Measurements from ENCODE around the gene ARHGAP4. TPM values are rescaled to one million over a fixed set of nuclear protein-coding genes. Genes with fewer than 3 reads are reported as not detected.

Gene ARHGAP4
- total RNA-seq, 1 donor from 2014 or later, result 43.7 TPM

DNA sequence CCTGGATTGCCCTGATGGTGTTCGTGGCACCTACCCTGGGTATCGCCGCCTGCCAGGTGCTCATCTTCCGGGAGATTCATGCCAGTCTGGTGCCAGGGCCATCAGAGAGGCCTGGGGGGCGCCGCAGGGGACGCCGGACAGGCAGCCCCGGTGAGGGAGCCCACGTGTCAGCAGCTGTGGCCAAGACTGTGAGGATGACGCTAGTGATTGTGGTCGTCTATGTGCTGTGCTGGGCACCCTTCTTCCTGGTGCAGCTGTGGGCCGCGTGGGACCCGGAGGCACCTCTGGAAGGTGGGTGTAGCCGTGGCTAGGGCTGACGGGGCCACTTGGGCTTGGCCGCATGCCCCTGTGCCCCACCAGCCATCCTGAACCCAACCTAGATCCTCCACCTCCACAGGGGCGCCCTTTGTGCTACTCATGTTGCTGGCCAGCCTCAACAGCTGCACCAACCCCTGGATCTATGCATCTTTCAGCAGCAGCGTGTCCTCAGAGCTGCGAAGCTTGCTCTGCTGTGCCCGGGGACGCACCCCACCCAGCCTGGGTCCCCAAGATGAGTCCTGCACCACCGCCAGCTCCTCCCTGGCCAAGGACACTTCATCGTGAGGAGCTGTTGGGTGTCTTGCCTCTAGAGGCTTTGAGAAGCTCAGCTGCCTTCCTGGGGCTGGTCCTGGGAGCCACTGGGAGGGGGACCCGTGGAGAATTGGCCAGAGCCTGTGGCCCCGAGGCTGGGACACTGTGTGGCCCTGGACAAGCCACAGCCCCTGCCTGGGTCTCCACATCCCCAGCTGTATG lies 19.7 kb downstream of the ARHGAP4 start:
- no peak for DNase-seq (ENCODE audit: low spot score)

- no peak for DNase-seq (ENCODE audit: low spot score)
Observed at GRCh38 chrX:153905481-153906095, 20.5 kb downstream of the ARHGAP4 start.

DNA sequence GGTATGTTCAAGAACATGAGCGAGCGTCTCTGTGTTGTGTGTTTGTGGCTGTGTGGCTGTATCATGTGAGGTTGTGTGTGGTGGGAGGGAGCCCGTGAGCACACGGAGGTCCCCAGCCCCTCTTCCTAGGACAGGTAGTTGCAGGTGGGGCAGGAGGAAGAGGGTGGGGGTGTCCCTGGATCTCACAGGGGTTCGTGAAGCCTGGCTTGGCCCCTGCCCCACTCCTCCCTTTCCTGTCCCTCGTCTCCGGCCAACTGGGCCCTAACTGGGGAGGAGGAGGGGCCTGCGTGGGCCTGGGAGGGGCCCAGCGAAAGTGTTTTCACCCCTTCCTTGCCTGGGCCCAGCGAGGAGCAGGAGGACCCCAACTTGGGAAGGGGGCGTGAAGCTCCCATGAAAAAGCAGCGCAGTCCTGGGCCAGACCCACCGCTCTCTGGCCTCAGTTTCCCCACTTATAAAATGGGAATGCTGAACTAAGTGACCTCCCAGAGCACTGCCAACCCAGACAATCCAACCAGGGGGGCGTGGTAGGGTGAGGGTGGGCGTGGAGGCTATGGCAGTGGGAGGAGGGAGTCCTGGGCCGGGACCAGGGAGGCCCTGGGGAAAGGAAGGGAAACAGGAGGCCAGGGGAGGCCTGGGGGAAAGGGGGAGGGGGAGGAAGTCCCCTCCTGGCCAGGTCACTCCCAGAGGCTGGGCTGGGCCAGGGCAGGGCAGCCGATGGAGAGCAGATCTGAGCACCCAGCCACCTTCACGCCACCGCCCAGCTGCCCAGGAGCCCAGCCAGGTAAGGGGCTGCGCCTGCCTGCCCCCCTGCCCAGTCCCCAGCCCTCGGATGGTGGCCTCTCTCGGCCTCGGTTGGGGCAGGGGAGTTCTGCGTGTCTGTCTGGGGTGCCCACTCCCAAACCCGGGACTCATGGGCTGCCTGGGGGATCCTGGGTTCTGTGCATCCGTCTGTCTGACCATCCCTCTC lies 21.8 kb downstream of the ARHGAP4 start, which contains the start of gene AVPR2:
Gene AVPR2, plus strand, starts transcription at position 683 of the 967 bp plus-strand sequence. CDS start 473 bp downstream, outside the sequence.
- no peak for DNase-seq (ENCODE audit: low spot score)

- no peak for DNase-seq (ENCODE audit: low spot score)
Observed at GRCh38 chrX:153903238-153903980, 22.7 kb downstream of the ARHGAP4 start.

GRCh38 chrX:153902385-153902784 lies 23.7 kb downstream of the ARHGAP4 start:
- DNase-seq (ENCODE audit: low spot score), result no peak

- no peak for DNase-seq (ENCODE audit: low spot score)
Observed at GRCh38 chrX:153901753-153902140, 24.3 kb downstream of the ARHGAP4 start.

DNA sequence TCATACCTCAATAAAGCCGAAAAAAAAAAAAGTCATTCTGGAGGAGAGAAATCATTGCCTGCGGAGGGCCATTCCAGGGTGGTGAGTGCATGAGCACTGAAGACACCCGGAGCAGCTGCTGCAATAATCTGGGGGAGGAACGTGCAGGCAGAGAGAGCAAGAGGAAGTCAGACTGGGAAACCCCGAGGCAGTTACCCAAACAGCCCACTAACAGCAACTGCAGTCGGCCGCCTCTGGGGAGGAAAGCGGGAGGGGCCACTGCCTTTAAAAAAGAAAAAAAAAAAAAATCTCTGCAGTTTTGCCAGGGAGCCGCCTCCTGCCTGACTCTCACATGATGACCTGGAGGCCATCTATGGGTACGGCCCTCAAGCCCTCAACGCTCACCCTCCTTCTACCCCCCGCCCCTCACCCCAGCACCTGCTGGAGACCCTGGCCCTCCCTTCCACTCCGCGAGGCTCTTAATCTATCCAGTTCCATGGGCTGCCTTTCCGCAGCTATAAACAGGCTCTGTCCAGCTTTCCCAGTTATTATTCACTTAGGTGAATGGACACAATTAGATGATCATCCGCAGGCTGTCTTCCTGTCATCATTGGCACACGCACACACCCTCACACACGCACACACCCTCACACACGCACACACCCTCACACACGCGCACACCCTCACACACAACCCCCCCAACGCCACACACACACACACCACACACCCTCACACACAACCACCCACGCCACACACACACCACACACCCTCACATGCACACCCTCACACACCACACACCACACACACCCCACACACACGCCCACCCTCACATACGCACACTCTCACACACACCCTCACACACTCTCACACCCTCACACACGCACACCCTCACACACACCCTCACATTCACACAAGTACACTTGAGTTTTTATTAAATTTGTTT lies 25.0 kb downstream of the ARHGAP4 start:
- peak; percentile 48 for DNase-seq (ENCODE audit: low spot score)

- DNase-seq (ENCODE audit: low spot score), result no peak
Observed at GRCh38 chrX:153897899-153898298, 28.2 kb downstream of the ARHGAP4 start.

- DNase-seq (ENCODE audit: low spot score), result no peak
Observed at GRCh38 chrX:153889123-153889522, 36.9 kb downstream of the ARHGAP4 start.

DNA sequence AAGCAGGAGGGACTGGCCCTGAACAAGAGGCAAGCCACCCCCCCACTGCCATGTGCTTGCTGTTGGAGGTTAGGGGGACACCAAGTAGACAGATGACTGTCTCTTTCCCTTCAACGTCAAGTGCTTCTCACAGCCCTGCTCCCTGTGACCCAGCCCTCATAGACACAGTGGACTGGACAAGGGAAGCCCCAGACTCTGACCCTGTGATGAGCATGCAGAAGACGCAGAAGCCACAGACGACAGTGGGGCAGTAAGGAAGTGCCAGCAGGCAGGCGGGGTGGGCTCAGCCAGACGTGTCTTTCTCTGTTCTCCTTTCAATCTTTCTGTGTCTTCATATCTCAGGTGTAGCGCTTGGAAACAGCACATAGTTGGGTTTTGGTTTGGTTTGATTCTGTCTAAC lies 37.7 kb downstream of the ARHGAP4 start:
- DNase-seq (ENCODE audit: low spot score), result no peak

DNA sequence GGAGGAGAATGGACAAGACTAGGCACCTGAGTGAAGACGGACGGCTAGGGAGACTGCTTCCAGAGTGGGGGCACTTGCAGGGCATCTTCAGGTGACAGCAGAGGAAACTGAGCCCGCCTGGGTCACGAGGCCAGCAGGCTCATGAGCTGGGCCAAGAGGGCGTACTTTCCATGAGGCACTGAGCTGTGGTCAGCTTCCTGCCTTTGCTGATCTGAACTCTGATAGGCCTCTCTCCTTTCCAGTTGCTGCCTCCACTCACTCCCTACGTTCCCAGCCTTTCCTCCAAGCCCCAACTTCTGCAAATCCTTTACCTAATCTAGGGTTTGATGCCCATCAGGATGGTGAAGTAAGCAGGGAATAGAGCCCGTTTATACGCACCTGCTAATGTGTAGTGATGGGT lies 38.7 kb downstream of the ARHGAP4 start:
- DNase-seq (ENCODE audit: low spot score), result no peak

- no peak for DNase-seq (ENCODE audit: low spot score)
Observed at GRCh38 chrX:153886915-153887314, 39.1 kb downstream of the ARHGAP4 start.

- no peak for DNase-seq (ENCODE audit: low spot score)
Observed at GRCh38 chrX:153885968-153886903, 39.8 kb downstream of the ARHGAP4 start, which contains the start of gene L1CAM. L1CAM (minus strand) TSS chrX:153886173; CDS start chrX:153875836, 10,337 bp downstream.

GRCh38 chrX:153885208-153885787 lies 40.8 kb downstream of the ARHGAP4 start:
- DNase-seq (ENCODE audit: low spot score), result no peak

DNA sequence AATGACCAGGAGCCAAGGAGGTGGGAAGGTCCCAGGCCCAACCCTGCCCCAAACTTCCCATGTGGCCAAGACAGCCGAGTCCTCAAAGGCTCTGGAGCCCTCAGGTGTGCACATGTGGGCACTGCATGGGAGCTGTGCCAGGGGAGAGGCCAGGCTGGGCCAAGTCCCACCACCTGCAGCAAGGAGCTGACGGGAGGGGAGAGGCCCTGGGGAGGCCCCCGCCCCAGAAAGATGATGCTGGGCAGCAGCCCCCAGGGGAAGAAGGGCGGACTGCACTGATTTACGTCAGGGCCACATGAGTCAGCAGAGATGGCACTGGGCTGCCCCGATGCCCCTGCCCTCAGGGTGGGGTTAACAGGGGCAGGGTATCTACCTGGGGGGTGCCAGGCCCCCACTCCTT lies 41.5 kb downstream of the ARHGAP4 start:
- no peak for DNase-seq (ENCODE audit: low spot score)

DNA sequence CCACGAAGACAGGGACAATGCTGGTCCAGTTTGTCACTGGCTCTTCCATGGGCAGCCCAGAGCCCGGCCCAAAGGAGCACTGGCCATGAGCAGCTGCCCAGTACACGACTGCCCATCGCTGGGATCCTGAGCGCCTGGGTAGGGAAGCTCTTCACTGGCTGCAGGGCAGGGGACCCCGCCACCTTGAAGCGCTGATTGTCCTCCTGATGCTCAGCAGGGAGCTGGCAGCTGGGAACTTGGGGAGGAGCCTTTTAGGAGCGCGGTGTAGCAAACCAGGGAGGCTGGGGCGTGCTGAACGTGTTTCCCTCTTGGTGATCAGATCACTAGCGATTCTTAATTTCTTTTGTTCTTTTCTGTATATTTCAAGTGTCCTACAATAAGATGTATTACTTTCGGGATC lies 41.9 kb downstream of the ARHGAP4 start:
- DNase-seq (ENCODE audit: low spot score), result no peak

DNA sequence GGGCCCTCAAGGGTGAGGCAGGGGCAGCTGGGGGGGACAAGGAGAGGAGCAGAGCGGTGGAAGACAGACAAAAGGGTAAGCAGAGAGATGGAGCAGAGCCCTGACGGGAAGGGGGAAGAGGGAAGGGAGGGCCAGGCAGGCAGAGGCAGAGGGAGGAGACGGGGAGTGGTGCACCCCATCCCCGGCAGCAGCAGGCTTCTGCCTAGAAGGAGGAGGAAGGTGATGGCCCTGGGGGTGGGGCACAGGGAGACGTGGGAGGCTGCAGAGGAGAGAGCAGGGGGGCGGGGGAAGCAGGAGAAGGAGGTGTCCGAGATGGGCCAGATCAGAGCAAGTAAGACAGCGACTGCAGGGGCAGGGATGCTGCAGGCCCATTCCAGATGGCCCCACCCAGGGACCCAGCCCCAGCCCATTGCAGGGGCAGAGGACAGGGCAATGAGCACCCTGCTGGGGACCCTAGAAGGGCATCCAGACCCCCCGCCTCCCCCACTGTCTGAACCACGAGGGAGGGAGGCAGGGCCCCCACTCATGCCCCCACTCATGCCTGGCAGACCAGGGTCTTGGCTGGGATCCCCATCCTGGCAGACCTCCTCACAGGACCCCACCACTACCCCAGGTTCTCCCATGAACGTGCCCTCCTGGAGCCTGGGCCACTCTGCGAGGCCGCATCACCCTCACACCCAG lies 42.8 kb downstream of the ARHGAP4 start:
- DNase-seq (ENCODE audit: low spot score), result no peak

DNA sequence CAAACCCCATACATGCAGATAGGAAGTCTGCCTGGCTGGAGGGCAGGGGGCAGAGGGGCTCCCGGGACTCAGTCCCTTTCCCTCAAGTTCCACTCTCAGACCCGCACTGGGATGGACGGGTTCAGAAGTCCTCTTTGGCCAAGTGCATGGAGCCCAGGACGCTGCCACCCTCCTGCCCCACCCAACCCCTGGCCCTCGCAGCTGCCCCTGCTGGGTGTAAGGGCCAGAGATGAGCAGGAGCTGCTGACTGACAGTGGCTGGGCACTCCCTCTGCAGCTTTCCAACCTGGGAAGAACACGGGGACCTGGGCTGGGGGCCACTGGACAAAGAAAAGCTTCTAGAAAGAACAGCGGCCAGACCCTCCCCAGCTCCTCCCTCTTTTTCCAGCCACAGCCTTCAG lies 43.5 kb downstream of the ARHGAP4 start:
- DNase-seq (ENCODE audit: low spot score), result no peak

All from ureter (tissue), 1 donor.